Effector memory CD8-positive, alpha-beta T cell (primary cell): ENCODE data around the gene MUC2.

Experiments
- ATAC-seq: fragments of 150-1000 bp; cut with Tn5 transposase; replicated peaks from 2 replicates; pipeline ENCODE4 v1.10.0; 2021; ENCODE audit warnings: mild to moderate bottlenecking, moderate library complexity
- DNase-seq, 3 experiments: peaks; one replicate each; pipeline ENCODE4 v3.0.0; 2021
- H3K27ac Mint-ChIP-seq, 2 donors: one replicate each; pipeline ENCODE4 v1.8.0; 2022; ENCODE audit warnings: mild to moderate bottlenecking in 2 of 2, mixed read lengths in 2 of 2, moderate library complexity in 2 of 2
- H3K27me3 Mint-ChIP-seq, 2 donors: one replicate each; pipeline ENCODE4 v1.8.0; 2022; ENCODE audit warnings: mixed read lengths in 2 of 2
- H3K36me3 Mint-ChIP-seq: one replicate; pipeline ENCODE4 v1.8.0; 2022; ENCODE audit warnings: mild to moderate bottlenecking, moderate library complexity, mixed read lengths; ENCODE audit not compliant: insufficient read depth
- H3K4me1 Mint-ChIP-seq, 2 donors: one replicate each; pipeline ENCODE4 v1.8.0; 2022; ENCODE audit warnings: low read depth in 2 of 2, mixed read lengths in 2 of 2
- H3K4me3 Mint-ChIP-seq, 2 donors: one replicate each; pipeline ENCODE4 v1.8.0; 2022; ENCODE audit warnings: mild to moderate bottlenecking in 2 of 2, mixed read lengths in 2 of 2, moderate library complexity in 2 of 2
- H3K9me3 Mint-ChIP-seq, 2 donors: one replicate each; pipeline ENCODE4 v1.8.0; 2022; ENCODE audit warnings: mixed read lengths in 2 of 2

MUC2 gene

DNA sequence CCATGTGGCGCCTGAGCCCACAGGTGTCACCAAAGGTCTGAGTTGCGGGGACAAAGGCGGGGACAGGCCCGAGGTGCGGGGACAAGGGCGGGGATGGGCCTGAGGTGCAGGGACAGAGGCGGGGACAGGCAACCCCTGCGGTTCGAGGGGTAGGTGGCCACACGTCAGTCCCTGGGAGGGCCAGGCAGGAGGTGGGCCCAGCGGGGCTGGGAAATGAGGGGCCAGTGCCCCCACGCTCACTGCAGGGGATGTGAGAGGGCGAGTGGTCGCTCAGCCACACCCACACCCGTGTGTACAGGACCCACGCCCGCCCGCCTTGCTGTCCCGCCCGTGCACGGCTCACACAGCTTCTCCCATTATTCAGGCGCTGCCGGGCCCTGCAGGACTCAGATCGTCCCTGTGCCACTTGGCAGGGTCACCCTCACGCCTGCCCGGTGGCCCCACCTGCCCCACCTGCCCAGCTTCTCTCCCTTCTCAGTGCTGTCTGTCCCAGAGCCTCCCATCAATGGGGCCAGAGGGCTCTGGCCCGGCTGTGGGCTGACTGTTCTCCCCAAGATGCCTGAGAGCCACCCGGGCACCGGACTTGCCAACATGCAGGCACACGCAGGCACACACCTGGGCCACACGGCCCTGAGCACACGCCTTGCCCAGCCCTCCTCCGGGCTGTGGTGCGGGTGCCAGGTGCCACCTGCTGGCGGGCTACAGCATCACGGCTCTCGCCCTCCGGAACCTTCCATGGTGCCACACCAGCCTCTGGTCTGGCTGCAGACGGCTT lies 23.9 kb upstream of the MUC2 start:
- Mint-ChIP-seq H3K36me3 (peaks cover 7% of the 10 kb centered on the region), H3K27me3 (peaks cover 29 to 81% of the 10 kb centered on the region in 2 donors), H3K4me3 (no peak overlapping the region), H3K27ac (peak overlapping the region in 1 of 2 donors; percentile 62), H3K4me1 (peaks cover 0 to 4% of the 10 kb centered on the region in 2 donors), H3K9me3 (no peaks in the 10 kb centered on the region)
- ATAC-seq, result peak; percentile 100
- DNase-seq, result peak; percentile 62 to 71 (median 71)

DNA sequence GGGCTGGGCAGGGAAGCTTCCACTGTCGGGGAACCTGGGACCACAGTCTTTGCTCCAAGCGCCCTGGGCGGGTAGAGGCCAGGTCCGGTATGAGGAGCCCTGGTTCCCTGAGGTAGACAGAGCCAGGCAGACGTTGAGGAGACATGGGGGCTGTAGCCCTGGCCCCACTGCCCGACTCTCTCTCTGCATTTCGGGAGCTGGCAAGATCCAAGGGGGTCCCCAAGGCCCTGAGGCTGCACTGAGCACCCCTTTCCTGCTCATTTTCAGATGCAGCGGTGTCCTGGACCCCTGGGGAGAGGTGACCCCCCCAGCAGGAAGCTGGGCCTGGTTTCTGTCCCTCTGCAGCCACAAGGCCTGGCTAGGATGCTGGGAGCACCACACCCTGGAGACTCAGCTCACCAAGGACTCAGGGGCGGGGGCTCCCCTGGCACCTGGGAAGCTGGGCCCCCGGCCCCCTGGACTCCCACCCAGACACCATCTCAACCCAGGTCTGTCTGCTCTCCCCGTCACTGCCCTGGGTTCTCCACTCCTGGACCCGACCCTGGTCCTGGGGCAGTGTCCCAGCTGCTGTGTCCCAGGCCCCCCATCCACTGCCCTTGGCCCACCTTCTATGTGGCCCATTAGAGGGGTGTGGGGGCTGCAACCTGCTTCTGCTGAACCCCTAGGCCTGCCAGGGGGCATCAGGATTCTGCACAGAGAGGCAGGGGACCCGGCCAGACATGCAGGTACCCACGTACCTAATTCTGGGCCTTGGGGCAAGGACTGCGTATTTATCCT lies 23.1 kb upstream of the MUC2 start:
- no peak overlapping the region for H3K4me3 Mint-ChIP-seq
- peaks cover 5% of the 10 kb centered on the region for H3K36me3 Mint-ChIP-seq
- peaks cover 0 to 4% of the 10 kb centered on the region in 2 donors for H3K4me1 Mint-ChIP-seq
- H3K9me3 Mint-ChIP-seq, result no peaks in the 10 kb centered on the region
- H3K27me3 Mint-ChIP-seq, result peaks cover 31 to 82% of the 10 kb centered on the region in 2 donors
- ATAC-seq, result no peak
- no peak for DNase-seq
- peak overlapping the region in 1 of 2 donors; percentile 62 for H3K27ac Mint-ChIP-seq

GRCh38 chr11:1052133-1053011 lies 22.3 kb upstream of the MUC2 start:
- Mint-ChIP-seq H3K9me3 (no peaks in the 10 kb centered on the region), H3K4me1 (peaks cover 0 to 4% of the 10 kb centered on the region in 2 donors), H3K36me3 (peaks cover 5% of the 10 kb centered on the region), H3K4me3 (no peak overlapping the region), H3K27me3 (peaks cover 30 to 82% of the 10 kb centered on the region in 2 donors), H3K27ac (no peak overlapping the region)
- DNase-seq, result no peak
- ATAC-seq, result no peak

- H3K27me3 Mint-ChIP-seq, result peaks cover 32 to 82% of the 10 kb centered on the region in 2 donors
- peaks cover 5% of the 10 kb centered on the region for H3K36me3 Mint-ChIP-seq
- ATAC-seq (no peak), DNase-seq (no peak)
- no peak overlapping the region for H3K27ac Mint-ChIP-seq
- H3K4me1 Mint-ChIP-seq, result peaks cover 0 to 4% of the 10 kb centered on the region in 2 donors
- no peak overlapping the region for H3K4me3 Mint-ChIP-seq
- no peaks in the 10 kb centered on the region for H3K9me3 Mint-ChIP-seq
Observed at GRCh38 chr11:1053121-1053901, 21.4 kb upstream of the MUC2 start.

- Mint-ChIP-seq H3K4me3 (no peak overlapping the region), H3K36me3 (peaks cover 5% of the 10 kb centered on the region), H3K9me3 (no peaks in the 10 kb centered on the region), H3K4me1 (peaks cover 0 to 4% of the 10 kb centered on the region in 2 donors), H3K27me3 (peaks cover 32 to 79% of the 10 kb centered on the region in 2 donors), H3K27ac (no peak overlapping the region)
- DNase-seq (no peak), ATAC-seq (no peak)
Observed at GRCh38 chr11:1054143-1055108, 20.2 kb upstream of the MUC2 start.

- H3K4me3 Mint-ChIP-seq, result no peak overlapping the region
- H3K4me1 Mint-ChIP-seq, result peaks cover 0 to 4% of the 10 kb centered on the region in 2 donors
- H3K27ac Mint-ChIP-seq, result no peak overlapping the region
- ATAC-seq, result no peak
- H3K9me3 Mint-ChIP-seq, result no peaks in the 10 kb centered on the region
- H3K36me3 Mint-ChIP-seq, result peaks cover 5% of the 10 kb centered on the region
- peaks cover 33 to 80% of the 10 kb centered on the region in 2 donors for H3K27me3 Mint-ChIP-seq
- DNase-seq, result no peak
Observed at GRCh38 chr11:1055109-1055703, 19.5 kb upstream of the MUC2 start.

DNA sequence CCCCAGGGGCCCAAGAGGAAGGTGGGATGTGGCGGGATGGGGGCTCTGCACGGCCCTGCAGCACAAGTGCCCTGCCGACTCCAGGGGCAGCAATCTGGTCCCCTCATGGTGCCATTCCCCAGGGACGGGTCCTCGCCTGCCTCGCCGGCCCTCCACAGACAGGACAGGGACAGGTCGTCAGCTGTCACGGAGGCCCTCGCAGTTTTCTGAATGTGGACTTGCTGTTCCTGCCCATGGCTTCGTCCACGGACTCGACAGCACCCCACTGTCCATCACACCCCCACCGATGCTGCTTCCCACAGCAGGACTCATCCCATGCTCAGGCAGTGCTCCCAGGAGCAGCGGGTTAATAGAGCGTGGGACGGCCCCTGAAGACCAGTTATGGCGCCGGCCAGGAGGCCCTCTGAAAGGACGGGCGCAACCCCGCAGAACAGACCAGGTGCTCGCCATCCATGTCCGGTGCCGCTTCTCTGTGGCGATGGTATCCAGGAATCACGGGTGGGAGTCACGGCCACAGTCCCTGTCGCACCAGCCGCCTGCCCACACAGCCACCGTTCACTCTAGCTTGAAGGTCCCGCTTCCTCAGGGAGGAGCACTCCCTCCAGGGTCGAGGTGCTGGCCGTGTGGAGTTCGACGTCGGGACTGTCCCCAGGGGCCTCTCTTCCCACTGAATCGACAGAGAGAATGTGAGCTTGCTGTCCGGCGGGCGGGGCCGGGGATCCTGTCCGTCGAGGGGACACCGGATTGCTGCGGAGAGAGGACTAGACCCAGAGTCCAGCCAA lies 18.5 kb upstream of the MUC2 start:
- peaks cover 37 to 78% of the 10 kb centered on the region in 2 donors for H3K27me3 Mint-ChIP-seq
- no peak overlapping the region for H3K4me3 Mint-ChIP-seq
- DNase-seq (no peak), ATAC-seq (no peak)
- no peaks in the 10 kb centered on the region for H3K9me3 Mint-ChIP-seq
- H3K4me1 Mint-ChIP-seq, result peaks cover 0 to 1% of the 10 kb centered on the region in 2 donors
- no peak overlapping the region for H3K27ac Mint-ChIP-seq
- H3K36me3 Mint-ChIP-seq, result peaks cover 5% of the 10 kb centered on the region

- ATAC-seq, result no peak
- DNase-seq, result no peak
- Mint-ChIP-seq H3K36me3 (peaks cover 2% of the 10 kb centered on the region), H3K4me3 (no peak overlapping the region), H3K4me1 (no peaks in the 10 kb centered on the region), H3K9me3 (peaks cover 0 to 7% of the 10 kb centered on the region in 2 donors), H3K27me3 (peaks cover 50 to 81% of the 10 kb centered on the region in 2 donors), H3K27ac (no peak overlapping the region)
Observed at GRCh38 chr11:1057806-1058205, 16.9 kb upstream of the MUC2 start.

DNA sequence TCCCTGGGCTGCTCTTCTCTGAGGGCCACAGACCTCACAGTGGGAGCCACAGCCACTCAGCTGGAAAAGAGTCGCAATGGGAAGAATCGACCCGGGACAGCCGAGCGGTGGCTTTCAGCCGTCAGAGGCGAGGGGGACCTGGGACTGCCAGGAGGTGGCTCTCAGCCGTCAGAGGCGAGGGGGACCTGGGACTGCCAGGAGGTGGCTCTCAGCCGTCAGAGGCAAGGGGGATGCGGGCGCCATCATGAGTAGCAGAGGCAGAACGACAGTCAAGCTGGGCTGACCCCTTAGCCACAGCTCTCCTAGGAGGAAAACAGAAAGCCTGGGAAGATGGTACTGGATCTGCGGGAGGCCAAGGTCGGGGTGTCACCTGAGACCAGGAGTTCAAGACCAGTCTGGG lies 14.9 kb upstream of the MUC2 start:
- ATAC-seq (no peak), DNase-seq (no peak)
- Mint-ChIP-seq H3K4me3 (no peak overlapping the region), H3K27me3 (peaks cover 50 to 87% of the 10 kb centered on the region in 2 donors), H3K27ac (no peak overlapping the region), H3K36me3 (peaks cover 2% of the 10 kb centered on the region), H3K9me3 (peaks cover 0 to 7% of the 10 kb centered on the region in 2 donors), H3K4me1 (no peaks in the 10 kb centered on the region)

DNA sequence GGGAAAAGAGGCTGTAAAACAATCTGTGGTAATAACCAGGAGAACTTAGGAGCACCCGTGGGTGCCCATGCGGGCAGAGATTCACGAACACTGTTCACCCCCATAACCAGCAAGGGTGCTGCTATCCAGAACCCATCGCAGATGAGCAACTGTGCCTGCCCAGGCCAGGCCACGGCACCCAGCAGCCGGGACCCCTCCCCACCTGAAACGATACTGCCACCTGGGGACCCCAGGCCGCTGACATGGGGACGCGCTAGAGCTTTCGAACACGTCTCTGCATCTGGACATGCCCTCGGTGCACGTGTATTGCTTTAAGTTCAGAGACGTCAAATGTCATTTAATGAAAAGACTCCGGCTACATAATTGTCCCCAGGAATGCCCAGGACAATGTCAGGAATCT lies 14.3 kb upstream of the MUC2 start:
- H3K27ac Mint-ChIP-seq, result no peak overlapping the region
- H3K4me3 Mint-ChIP-seq, result no peak overlapping the region
- DNase-seq (no peak), ATAC-seq (no peak)
- H3K36me3 Mint-ChIP-seq, result no peaks in the 10 kb centered on the region
- no peaks in the 10 kb centered on the region for H3K4me1 Mint-ChIP-seq
- peaks cover 46 to 83% of the 10 kb centered on the region in 2 donors for H3K27me3 Mint-ChIP-seq
- peaks cover 0 to 7% of the 10 kb centered on the region in 2 donors for H3K9me3 Mint-ChIP-seq
